ENCODE measurements around the gene MAN2A1. TPM values are rescaled to one million over a fixed set of nuclear protein-coding genes. Genes with fewer than 3 reads are reported as not detected.

The MAN2A1 gene
- polyA plus RNA-seq, 3 donors, result 17.0 to 23.0 (median 20.1) TPM

DNA sequence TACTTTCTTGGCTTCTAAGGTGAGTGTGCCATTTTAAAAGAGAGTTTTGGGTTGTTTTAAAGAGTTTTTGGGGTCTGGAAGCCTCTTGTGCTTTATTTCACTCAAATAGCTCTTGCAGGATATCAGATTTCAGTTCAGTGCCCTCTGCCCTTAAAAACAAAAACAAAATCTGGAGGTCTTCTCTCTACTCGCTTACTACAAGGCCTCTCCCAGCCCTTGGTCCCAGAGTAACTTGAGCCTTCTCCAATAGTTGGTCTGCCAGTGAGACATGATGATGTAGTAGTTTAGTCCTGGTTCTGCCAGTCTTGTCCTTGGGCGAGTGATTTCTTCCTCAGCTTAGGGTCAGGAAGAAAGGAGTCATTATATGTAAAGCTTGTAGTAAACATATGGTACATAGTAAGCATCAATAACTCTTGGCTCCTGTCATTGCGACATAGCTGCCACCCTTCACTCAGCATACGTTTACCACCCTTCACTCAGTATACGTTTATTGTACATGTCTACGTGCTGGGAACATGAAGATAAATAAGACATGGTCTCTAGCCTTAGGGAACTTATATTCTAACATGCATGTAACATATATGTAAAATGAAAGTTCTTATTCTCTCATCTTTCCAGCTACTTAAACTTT is 147.6 kb downstream of the MAN2A1 start:
- Mint-ChIP-seq H3K27me3 (ENCODE audit: low read depth in 3 of 3) (no peaks in the 10 kb centered on the region), H3K4me1 (no peaks in the 10 kb centered on the region), H3K4me3 (no peak overlapping the region), H3K9me3 (peaks cover 0 to 4% (median 3%) of the 10 kb centered on the region in 7 donors), H3K27ac (no peak overlapping the region), H3K36me3 (peaks cover 58 to 67% of the 10 kb centered on the region in 2 donors)
- Histone ChIP-seq H3K4me2 (replicated peaks; ENCODE audit: extremely low read depth, low read length, poor library complexity, severe bottlenecking) (no peak overlapping the region), H3K9me3 (replicated peaks in 1 of 2; ENCODE audit: control insufficient read depth in 1 of 2, insufficient read depth in 1 of 2, low read length in 2 of 2) (no peaks in the 10 kb centered on the region), H3K27ac (ENCODE audit: low read depth in 1 of 2, low read length in 2 of 2) (no peak overlapping the region), H3K27me3 (ENCODE audit: control insufficient read depth in 2 of 2, insufficient read depth in 2 of 2, low read length in 2 of 2) (no peaks in the 10 kb centered on the region), H3K4me3 (replicated peaks in 1 of 3; ENCODE audit: low read depth in 2 of 3, low read length in 3 of 3) (no peak overlapping the region), H3K36me3 (replicated peaks in 1 of 2; ENCODE audit: control insufficient read depth in 1 of 2, insufficient read depth in 2 of 2, low read length in 2 of 2) (peaks cover 26 to 82% of the 10 kb centered on the region in 2 donors), H3K4me1 (ENCODE audit: control insufficient read depth in 1 of 2, insufficient read depth in 2 of 2, low read length in 2 of 2) (no peaks in the 10 kb centered on the region), H3K9ac (ENCODE audit: insufficient read depth, low read length, poor library complexity, severe bottlenecking) (no peak overlapping the region), H4K20me1 (ENCODE audit: insufficient read depth, low read length) (no peaks in the 10 kb centered on the region), H2AFZ (ENCODE audit: insufficient read depth, low read depth, low read length, poor library complexity, severe bottlenecking) (no peak overlapping the region), H3K79me2 (ENCODE audit: insufficient read depth, low read length) (no peaks in the 10 kb centered on the region)
- DNase-seq, result no peak
- intact Hi-C loops (cut with micrococcal nuclease), result no loop called here
- TF ChIP-seq CTCF (IDR thresholded peaks at IDR 0.05), result no peak
- no CpG with 5 or more reads among the region's 6 CpGs for WGBS (ENCODE audit: insufficient coverage)

GRCh38 chr5:109838157-109838556 is 148.4 kb downstream of the MAN2A1 start:
- DNase-seq, result no peak
- H3K36me3 Mint-ChIP-seq, result peaks cover 60 to 68% of the 10 kb centered on the region in 2 donors
- no peak overlapping the region for H3K4me3 Mint-ChIP-seq
- no peaks in the 10 kb centered on the region for H3K27me3 Mint-ChIP-seq (ENCODE audit: low read depth in 3 of 3)
- no peak overlapping the region for H3K4me2 ChIP-seq (replicated peaks; ENCODE audit: extremely low read depth, low read length, poor library complexity, severe bottlenecking)
- H3K27ac Mint-ChIP-seq, result no peak overlapping the region
- intact Hi-C loops (cut with micrococcal nuclease), result no loop called here
- no peak overlapping the region for H3K4me3 ChIP-seq (replicated peaks in 1 of 3; ENCODE audit: low read depth in 2 of 3, low read length in 3 of 3)
- no peaks in the 10 kb centered on the region for H3K4me1 Mint-ChIP-seq
- TF ChIP-seq CTCF (IDR thresholded peaks at IDR 0.05), result no peak
- H3K79me2 ChIP-seq (ENCODE audit: insufficient read depth, low read length), result no peaks in the 10 kb centered on the region
- H3K27me3 ChIP-seq (ENCODE audit: control insufficient read depth in 2 of 2, insufficient read depth in 2 of 2, low read length in 2 of 2), result no peaks in the 10 kb centered on the region
- peaks cover 29 to 90% of the 10 kb centered on the region in 2 donors for H3K36me3 ChIP-seq (replicated peaks in 1 of 2; ENCODE audit: control insufficient read depth in 1 of 2, insufficient read depth in 2 of 2, low read length in 2 of 2)
- peaks cover 0 to 1% (median 0%) of the 10 kb centered on the region in 7 donors for H3K9me3 Mint-ChIP-seq
- H3K4me1 ChIP-seq (ENCODE audit: control insufficient read depth in 1 of 2, insufficient read depth in 2 of 2, low read length in 2 of 2), result no peaks in the 10 kb centered on the region
- H3K9ac ChIP-seq (ENCODE audit: insufficient read depth, low read length, poor library complexity, severe bottlenecking), result no peak overlapping the region
- H3K9me3 ChIP-seq (replicated peaks in 1 of 2; ENCODE audit: control insufficient read depth in 1 of 2, insufficient read depth in 1 of 2, low read length in 2 of 2), result no peaks in the 10 kb centered on the region
- H2AFZ ChIP-seq (ENCODE audit: insufficient read depth, low read depth, low read length, poor library complexity, severe bottlenecking), result no peak overlapping the region
- H4K20me1 ChIP-seq (ENCODE audit: insufficient read depth, low read length), result no peaks in the 10 kb centered on the region
- WGBS (ENCODE audit: insufficient coverage), result no CpG with 5 or more reads among the region's 1 CpG
- no peak overlapping the region for H3K27ac ChIP-seq (ENCODE audit: low read depth in 1 of 2, low read length in 2 of 2)
